Spleen (tissue), 11 donors: ENCODE measurements around the gene SERTAD3. TPM values are rescaled to one million over a fixed set of nuclear protein-coding genes. Genes with fewer than 3 reads are reported as not detected.

Source experiments
- DNase-seq: peaks from one replicate; pipeline ENCODE4 v3.0.0-alpha.2; 2020
- H3K27ac ChIP-seq, 8 donors: fragments of 200-600 bp; sonication (generic) in 7 of 8; 1 replicate in 4 of 8; 2 replicates in 4 of 8; pipeline versions ENCODE4 v1.5.0 to v1.8.0; 2016 to 2021; ENCODE audit warnings: inconsistent platforms in 4 of 8, mild to moderate bottlenecking in 4 of 8, moderate library complexity in 1 of 8
- H3K27me3 ChIP-seq, 7 donors: fragments of 200-600 bp; sonication (generic) in 6 of 7; replicated peaks in 1 of 7; 1 replicate in 4 of 7; 2 replicates in 3 of 7; pipeline versions ENCODE4 v1.5.0 to v1.8.0; 2016 to 2021; ENCODE audit warnings: inconsistent platforms in 3 of 7, mild to moderate bottlenecking in 1 of 7
- H3K36me3 ChIP-seq, 6 donors: fragments of 200-600 bp; sonication (generic) in 5 of 6; 1 replicate in 4 of 6; 2 replicates in 2 of 6; pipeline versions ENCODE4 v1.5.0 to v1.8.0; 2016 to 2021; ENCODE audit warnings: inconsistent platforms in 2 of 6
- H3K4me1 ChIP-seq, 6 donors: fragments of 200-600 bp; sonication (generic) in 5 of 6; 1 replicate in 3 of 6; 2 replicates in 3 of 6; pipeline versions ENCODE4 v1.5.0 to v1.8.0; 2016 to 2021; ENCODE audit warnings: inconsistent platforms in 3 of 6
- H3K4me3 ChIP-seq, 8 donors: fragments of 200-600 bp; sonication (generic) in 7 of 8; 1 replicate in 4 of 8; 2 replicates in 4 of 8; pipeline versions ENCODE4 v1.5.0 to v1.8.0; 2016 to 2021; ENCODE audit warnings: inconsistent platforms in 4 of 8, mild to moderate bottlenecking in 4 of 8, moderate library complexity in 2 of 8
- H3K9me3 ChIP-seq, 8 donors: fragments of 200-600 bp; sonication (generic) in 7 of 8; 1 replicate in 4 of 8; 2 replicates in 4 of 8; pipeline versions ENCODE4 v1.5.0 to v1.8.0; 2016 to 2021; ENCODE audit warnings: inconsistent platforms in 4 of 8
- CTCF ChIP-seq, 11 experiments: fragments of 200-600 bp in 7 of 11; fragments of 450-650 bp in 4 of 11; sonication (generic) in 4 of 11; IDR thresholded peaks in 8 of 11; conservative IDR thresholded peaks in 3 of 11; 1 replicate in 7 of 11; 2 replicates in 4 of 11; pipeline versions ENCODE4 v1.4.0 to v1.8.0; 2016 to 2021; ENCODE audit warnings: antibody characterized with exemption in 11 of 11, inconsistent platforms in 4 of 11, mild to moderate bottlenecking in 1 of 11
- POLR2A ChIP-seq, 3 donors: fragments of 450-650 bp; IDR thresholded peaks; one replicate each; pipeline ENCODE4 v1.5.1; 2017; ENCODE audit warnings: antibody characterized with exemption in 3 of 3, mild to moderate bottlenecking in 1 of 3
- POLR2AphosphoS5 ChIP-seq, 3 donors: sonication (generic); formaldehyde crosslinking; IDR thresholded peaks; one replicate each; pipeline ENCODE4 v1.5.1; 2017; ENCODE audit warnings: antibody characterized with exemption in 3 of 3
- WGBS, 5 donors: extraction: QIAGEN DNeasy Blood & Tissue Kit in 3 of 5; methylation state at CpG; one replicate each; pipeline versions ENCODE4 v1.1.5 to v1.1.7; 2013 to 2018; 5-methylcytosine and 5-hydroxymethylcytosine counted together
- intact Hi-C: fragments of 100-400 bp; cut with DNase I; formaldehyde crosslinking; loops from one replicate; pipeline ENCODE4 v1.15.0; 2023; ENCODE audit warnings: low total_unique reads
- polyA plus RNA-seq, 3 donors: library from polyadenylated mRNA; stranded (reverse); fragments of 200-250 nt; gene quantifications; one replicate each; pipeline ENCODE4 v1.2.1, GENCODE V29; 2013
- total RNA-seq, 7 donors: library from RNA; depleted of rRNA in 3 of 7; stranded (reverse); fragments of >200 nt in 3 of 7; fragmentation: NEBNext Ultra II Directional in 4 of 7; extraction: Animal tissue kit (Norgen Biotek cat#: 25700) in 4 of 7; gene quantifications; one replicate each; pipeline versions ENCODE4 v1.1.0 to v1.2.1, GENCODE V29; 2016 to 2021
- donor health status: healthy with polysubstance abuse.
- donor health status: DM: no; HTN: no; CAD: no; lungs with moderate emphysema.
- donor health status: DM: no; HTN: no; CAD: no.
- donor health status: Bipolar disorder and iron deficiency.
- donor health status: healthy.
- donor health status: DM: no; HTN: no; CAD: no.
- donor health status: DM: yes; HTN: yes; CAD: no.

Gene SERTAD3
- total and polyA plus RNA-seq, 10 donors = 21.5 to 51.4 (median 28.6) TPM

- Histone ChIP-seq H3K27me3 (no peaks in the 10 kb centered on the region), H3K27ac (no peak overlapping the region), H3K4me3 (no peak overlapping the region), H3K4me1 (no peaks in the 10 kb centered on the region), H3K36me3 (peaks cover 0 to 95% (median 5%) of the 10 kb centered on the region in 6 donors), H3K9me3 (no peaks in the 10 kb centered on the region)
- intact Hi-C loops = no loop called here
- TF ChIP-seq CTCF (IDR thresholded peaks at IDR 0.05 in 8 of 11, conservative IDR thresholded peaks at IDR 0.05 in 3 of 11) (no peak), POLR2AphosphoS5 (IDR thresholded peaks at IDR 0.05) (no peak), POLR2A (IDR thresholded peaks at IDR 0.05) (no peak)
- no peak for DNase-seq
- WGBS, 5 donors = 88 to 92% (median 91%) methylated on average over 5 of the region's 5 CpGs
Observed at GRCh38 chr19:40453151-40453735, 9.1 kb upstream of the SERTAD3 start.

GRCh38 chr19:40452016-40452415, 7.9 kb upstream of the SERTAD3 start:
- Histone ChIP-seq H3K36me3 (peaks cover 0 to 95% (median 4%) of the 10 kb centered on the region in 6 donors), H3K9me3 (no peaks in the 10 kb centered on the region), H3K4me1 (no peaks in the 10 kb centered on the region), H3K27ac (no peak overlapping the region), H3K27me3 (no peaks in the 10 kb centered on the region), H3K4me3 (no peak overlapping the region)
- WGBS, 5 donors = 68 to 86% (median 81%) methylated on average over 5 of the region's 5 CpGs
- DNase-seq = no peak
- intact Hi-C loops = no loop called here
- peak in 1 of 3 donors; percentile 11 for TF ChIP-seq POLR2AphosphoS5 (IDR thresholded peaks at IDR 0.05)
- TF ChIP-seq POLR2A (IDR thresholded peaks at IDR 0.05) = no peak
- no peak for TF ChIP-seq CTCF (IDR thresholded peaks at IDR 0.05 in 8 of 11, conservative IDR thresholded peaks at IDR 0.05 in 3 of 11)

GRCh38 chr19:40450664-40451063, 6.5 kb upstream of the SERTAD3 start:
- Histone ChIP-seq H3K36me3 (peaks cover 0 to 87% (median 4%) of the 10 kb centered on the region in 6 donors), H3K27ac (no peak overlapping the region), H3K4me3 (no peak overlapping the region), H3K4me1 (peaks cover 0 to under 1% (median 0%) of the 10 kb centered on the region in 6 donors), H3K27me3 (no peaks in the 10 kb centered on the region), H3K9me3 (no peaks in the 10 kb centered on the region)
- DNase-seq = no peak
- 90 to 98% (median 95%) methylated on average over 4 of the region's 4 CpGs for WGBS, 5 donors
- no peak for TF ChIP-seq POLR2A (IDR thresholded peaks at IDR 0.05)
- TF ChIP-seq CTCF (IDR thresholded peaks at IDR 0.05 in 8 of 11, conservative IDR thresholded peaks at IDR 0.05 in 3 of 11) = no peak
- no peak for TF ChIP-seq POLR2AphosphoS5 (IDR thresholded peaks at IDR 0.05)
- intact Hi-C loops = no loop called here

- Histone ChIP-seq H3K9me3 (no peaks in the 10 kb centered on the region), H3K27ac (no peak overlapping the region), H3K27me3 (no peaks in the 10 kb centered on the region), H3K4me3 (no peak overlapping the region), H3K36me3 (peaks cover 0 to 76% (median 4%) of the 10 kb centered on the region in 6 donors), H3K4me1 (peaks cover 0 to 11% (median 7%) of the 10 kb centered on the region in 6 donors)
- no peak for DNase-seq
- intact Hi-C loops = loop anchor here (10.0 kb wide), 1 partner anchor 125 kb away; the partner anchor contains the start of gene SHKBP1
- 87 to 98% (median 94%) methylated on average over 4 of the region's 4 CpGs for WGBS, 5 donors
- TF ChIP-seq CTCF (IDR thresholded peaks at IDR 0.05 in 8 of 11, conservative IDR thresholded peaks at IDR 0.05 in 3 of 11) (no peak), POLR2AphosphoS5 (IDR thresholded peaks at IDR 0.05) (no peak), POLR2A (IDR thresholded peaks at IDR 0.05) (no peak)
Observed at GRCh38 chr19:40449506-40449905, 5.4 kb upstream of the SERTAD3 start.
